Measurements from ENCODE around the gene METTL15. TPM values are rescaled to one million over a fixed set of nuclear protein-coding genes. Genes with fewer than 3 reads are reported as not detected.
"Not testable (repeated sequence)": the region's sequence is repeated elsewhere in the genome, so short reads cannot be mapped to it uniquely, and the experiment has no call there.

METTL15 gene
- total RNA-seq, 4 donors from 2014 or later = 5.3 to 12.2 (median 11.8) TPM

DNA sequence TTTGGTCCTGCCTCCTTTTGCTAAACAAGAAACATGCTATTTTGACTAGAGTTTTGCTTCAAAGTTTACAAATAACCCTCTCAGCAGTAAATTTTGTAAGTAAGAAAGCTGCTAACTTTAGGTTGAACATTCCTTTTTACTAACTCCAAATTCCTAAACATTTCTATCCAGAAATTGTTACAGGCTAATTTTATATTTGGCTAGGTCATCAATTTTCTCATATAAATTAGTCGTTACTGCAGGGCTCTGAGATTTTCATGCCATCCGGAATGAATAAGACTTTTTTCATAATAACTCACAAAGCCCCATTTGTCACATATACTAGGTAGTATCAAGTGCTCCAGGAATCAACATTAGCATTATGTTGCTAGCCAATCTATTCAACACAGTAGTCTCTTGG lies 143.1 kb downstream of the METTL15 start:
- whole genome bisulfite sequencing, 2 donors = 85% methylated on average over 2 of the region's 2 CpGs

DNA sequence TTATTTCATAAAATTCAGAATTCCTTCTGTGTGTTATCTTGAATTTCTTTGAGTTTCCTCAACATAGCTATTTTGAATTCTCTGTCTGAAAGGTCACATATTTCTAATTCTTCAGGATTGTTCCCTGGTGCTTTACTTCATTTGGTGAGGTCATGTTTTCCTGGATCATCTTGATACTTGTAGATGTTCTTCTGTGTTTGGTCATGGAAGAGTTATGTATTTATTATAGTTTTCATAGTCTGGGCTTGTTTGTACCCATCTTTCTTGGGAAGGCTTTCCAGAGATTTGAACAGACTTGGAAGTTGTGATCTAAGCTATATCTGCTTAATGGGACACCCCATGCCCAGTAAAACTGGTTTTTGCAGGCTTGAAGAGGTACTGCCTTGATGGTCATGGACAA lies 149.6 kb downstream of the METTL15 start:
- Histone ChIP-seq H3K4me3 (no peak overlapping the region), H3K9me3 (no peaks in the 10 kb centered on the region)
- no peak for DNase-seq

More for the DNA sequence above, 143.1 kb downstream of the METTL15 start:
- H3K4me3 ChIP-seq = no peak overlapping the region
- H3K27me3 ChIP-seq = no peaks in the 10 kb centered on the region
- H3K4me1 ChIP-seq = no peaks in the 10 kb centered on the region
- intact Hi-C loops (cut with DNase I) = no loop called here
- TF ChIP-seq POLR2A (IDR thresholded peaks at IDR 0.05) = no peak
- TF ChIP-seq, protein P1, sequence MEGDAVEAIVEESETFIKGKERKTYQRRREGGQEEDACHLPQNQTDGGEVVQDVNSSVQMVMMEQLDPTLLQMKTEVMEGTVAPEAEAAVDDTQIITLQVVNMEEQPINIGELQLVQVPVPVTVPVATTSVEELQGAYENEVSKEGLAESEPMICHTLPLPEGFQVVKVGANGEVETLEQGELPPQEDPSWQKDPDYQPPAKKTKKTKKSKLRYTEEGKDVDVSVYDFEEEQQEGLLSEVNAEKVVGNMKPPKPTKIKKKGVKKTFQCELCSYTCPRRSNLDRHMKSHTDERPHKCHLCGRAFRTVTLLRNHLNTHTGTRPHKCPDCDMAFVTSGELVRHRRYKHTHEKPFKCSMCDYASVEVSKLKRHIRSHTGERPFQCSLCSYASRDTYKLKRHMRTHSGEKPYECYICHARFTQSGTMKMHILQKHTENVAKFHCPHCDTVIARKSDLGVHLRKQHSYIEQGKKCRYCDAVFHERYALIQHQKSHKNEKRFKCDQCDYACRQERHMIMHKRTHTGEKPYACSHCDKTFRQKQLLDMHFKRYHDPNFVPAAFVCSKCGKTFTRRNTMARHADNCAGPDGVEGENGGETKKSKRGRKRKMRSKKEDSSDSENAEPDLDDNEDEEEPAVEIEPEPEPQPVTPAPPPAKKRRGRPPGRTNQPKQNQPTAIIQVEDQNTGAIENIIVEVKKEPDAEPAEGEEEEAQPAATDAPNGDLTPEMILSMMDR (IDR thresholded peaks at IDR 0.05) = no peak
- no peaks in the 10 kb centered on the region for H3K9me3 ChIP-seq
- peaks cover 0 to 4% (median 0%) of the 10 kb centered on the region in 3 donors for H3K36me3 ChIP-seq
- H3K27ac ChIP-seq = no peak overlapping the region
- DNase-seq = no peak

DNA sequence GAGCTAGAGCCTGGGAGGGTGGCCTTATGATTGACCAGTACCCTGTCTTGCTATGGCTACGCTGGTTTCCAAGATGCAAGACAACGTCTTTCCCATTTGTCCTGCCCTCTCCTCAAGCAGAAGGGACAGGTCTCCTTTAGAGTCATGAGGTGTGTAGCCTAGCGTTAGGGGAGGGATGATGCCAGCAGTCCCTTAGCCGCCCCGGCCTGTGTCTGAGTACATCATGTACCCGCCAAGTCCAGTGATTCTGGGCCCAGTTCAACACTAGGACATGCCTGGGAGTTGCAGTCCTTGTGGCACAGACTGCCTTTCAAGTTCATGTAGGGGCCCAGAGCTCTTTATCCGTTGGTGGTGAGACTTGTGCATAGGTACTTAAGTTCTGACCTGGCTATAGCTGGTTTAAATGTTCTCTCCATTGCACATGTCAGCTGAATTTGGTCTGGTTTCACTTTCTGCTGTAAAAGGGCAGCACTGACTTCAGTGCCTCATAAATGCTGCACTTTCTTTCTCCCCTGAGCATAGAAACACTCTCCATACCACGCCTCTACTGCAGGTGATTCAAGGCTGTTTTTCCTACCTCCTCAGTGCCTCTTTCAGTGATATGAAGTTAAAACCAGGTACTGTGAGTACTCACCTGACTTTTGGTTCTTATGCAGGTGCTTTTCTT lies 151.1 kb downstream of the METTL15 start:
- DNase-seq = no peak
- 90 to 100% methylated on average over 1 to 4 of the region's 8 CpGs for WGBS, 2 donors
- no peak overlapping the region for H3K27ac ChIP-seq
- intact Hi-C loops (cut with DNase I) = no loop called here
- no peaks in the 10 kb centered on the region for H3K36me3 ChIP-seq
- H3K4me3 ChIP-seq = no peak overlapping the region
- H3K27me3 ChIP-seq = no peaks in the 10 kb centered on the region
- TF ChIP-seq POLR2A (IDR thresholded peaks at IDR 0.05) = no peak
- TF ChIP-seq, protein P1 (IDR thresholded peaks at IDR 0.05) = no peak
- H3K4me1 ChIP-seq = no peaks in the 10 kb centered on the region
- no peaks in the 10 kb centered on the region for H3K9me3 ChIP-seq

More for the DNA sequence above, 149.6 kb downstream of the METTL15 start:
- no peak for TF ChIP-seq POLR2A (IDR thresholded peaks at IDR 0.05)
- intact Hi-C loops (cut with DNase I) = no loop called here
- no peaks in the 10 kb centered on the region for H3K4me1 ChIP-seq
- H3K27ac ChIP-seq = no peak overlapping the region
- peaks cover 0 to 4% (median 0%) of the 10 kb centered on the region in 3 donors for H3K36me3 ChIP-seq
- H3K27me3 ChIP-seq = no peaks in the 10 kb centered on the region

DNA sequence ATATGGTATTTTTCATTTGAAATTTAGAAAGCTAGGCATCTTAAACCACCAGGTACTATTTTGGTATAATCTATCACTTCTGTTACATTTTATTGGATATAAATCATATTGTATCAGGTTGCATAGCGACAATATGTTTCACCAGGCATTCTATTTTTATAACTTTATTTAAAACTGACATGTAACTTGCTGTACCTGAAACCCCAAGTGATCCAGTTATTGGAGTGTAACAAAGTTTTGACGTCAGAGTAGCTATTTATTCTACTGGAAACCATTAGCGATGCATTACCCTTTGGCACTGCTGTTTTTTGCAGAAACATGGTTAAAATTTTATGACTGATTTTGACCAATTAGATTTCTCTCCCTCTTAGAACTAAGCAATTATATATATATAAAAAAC lies 160.7 kb downstream of the METTL15 start:
- WGBS, 2 donors = 87 to 96% methylated on average over 3 of the region's 3 CpGs
- no peak overlapping the region for H3K4me3 ChIP-seq

DNA sequence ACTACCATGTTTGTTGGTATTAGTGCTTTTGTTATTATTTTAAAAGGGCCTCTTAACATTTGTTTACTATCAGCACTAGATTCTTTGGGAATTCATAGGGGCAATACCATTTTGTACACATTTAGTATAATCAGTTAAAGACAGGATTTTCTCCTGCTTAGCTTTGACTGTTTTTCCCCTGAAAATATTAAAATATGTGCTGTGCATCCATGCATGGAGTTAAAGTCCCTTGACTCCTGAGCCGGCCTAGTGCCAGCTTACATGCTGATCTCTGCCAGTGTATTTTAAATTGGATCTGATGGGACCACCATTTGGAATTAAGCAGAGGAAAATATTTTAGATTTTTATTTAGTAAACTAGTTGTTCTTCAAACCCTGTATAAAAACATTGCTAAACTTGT lies 161.4 kb downstream of the METTL15 start:
- no peaks in the 10 kb centered on the region for H3K27me3 ChIP-seq
- H3K27ac ChIP-seq = no peak overlapping the region
- intact Hi-C loops (cut with DNase I) = no loop called here
- no peaks in the 10 kb centered on the region for H3K4me1 ChIP-seq
- WGBS, 2 donors = 87 to 100% methylated on average over 1 of the region's 1 CpG
- no peaks in the 10 kb centered on the region for H3K9me3 ChIP-seq
- no peak for DNase-seq
- H3K4me3 ChIP-seq = no peak overlapping the region
- H3K36me3 ChIP-seq = no peaks in the 10 kb centered on the region
- TF ChIP-seq, protein P1 (IDR thresholded peaks at IDR 0.05) = no peak
- TF ChIP-seq POLR2A (IDR thresholded peaks at IDR 0.05) = no peak

More for the DNA sequence above, 160.7 kb downstream of the METTL15 start:
- intact Hi-C loops (cut with DNase I) = no loop called here
- no peaks in the 10 kb centered on the region for H3K27me3 ChIP-seq
- H3K36me3 ChIP-seq = no peaks in the 10 kb centered on the region
- no peak for TF ChIP-seq POLR2A (IDR thresholded peaks at IDR 0.05)
- TF ChIP-seq, protein P1 (IDR thresholded peaks at IDR 0.05) = no peak
- no peak overlapping the region for H3K27ac ChIP-seq
- no peak for DNase-seq
- H3K4me1 ChIP-seq = no peaks in the 10 kb centered on the region
- no peaks in the 10 kb centered on the region for H3K9me3 ChIP-seq

DNA sequence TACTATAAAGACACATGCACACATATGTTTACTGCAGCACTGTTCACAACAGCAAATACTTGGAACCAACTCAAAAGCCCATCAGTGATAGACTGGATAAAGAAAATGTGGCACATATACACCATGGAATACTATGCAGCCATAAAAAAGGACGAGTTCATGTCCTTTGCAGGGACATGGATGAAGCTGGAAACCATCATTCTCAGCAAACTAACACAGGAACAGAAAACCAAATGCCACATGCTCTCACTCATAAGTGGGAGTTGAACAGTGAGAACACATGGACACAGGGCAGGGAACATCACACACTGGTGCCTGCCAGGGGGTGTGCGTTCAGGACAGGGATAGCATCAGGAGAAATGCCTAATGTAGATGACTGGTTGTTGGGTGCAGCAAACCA lies 164.1 kb downstream of the METTL15 start:
- H3K27ac ChIP-seq; H3K9me3 ChIP-seq; DNase-seq; intact Hi-C loops (cut with DNase I); H3K4me3 ChIP-seq; H3K4me1 ChIP-seq; H3K27me3 ChIP-seq; H3K36me3 ChIP-seq: not testable (repeated sequence)
- WGBS, 2 donors = 92 to 100% methylated on average over 2 of the region's 2 CpGs
